CD4-positive, alpha-beta T cell treated with Interleukin-17A for 1 hour (primary cell): ENCODE results near the gene N4BP3.

Experiments
- DNase-seq: peaks from one replicate; pipeline ENCODE4 v3.0.0-alpha.2; 2020

Gene N4BP3

DNA sequence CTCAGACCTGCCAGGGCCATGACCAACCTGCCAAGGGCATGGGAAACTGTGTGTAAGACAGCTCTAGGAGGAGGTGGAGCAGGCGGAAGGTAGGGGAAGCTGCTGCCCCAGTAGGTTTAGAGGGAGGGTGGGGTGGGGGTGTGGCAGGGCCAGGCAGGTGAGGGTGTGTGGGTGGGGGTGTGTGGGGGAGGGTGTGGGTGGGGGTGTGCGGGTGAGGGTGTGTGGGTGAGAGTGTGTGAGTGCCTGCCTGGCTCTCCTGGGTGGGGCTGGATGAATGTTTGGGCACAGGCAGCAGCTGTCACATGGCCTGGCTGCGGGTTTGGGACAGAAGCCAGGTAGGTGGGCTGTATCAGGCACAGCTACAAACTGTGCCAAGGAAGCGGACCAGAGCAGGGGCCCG, 8.8 kb upstream of the N4BP3 start:
- no peak for DNase-seq

DNA sequence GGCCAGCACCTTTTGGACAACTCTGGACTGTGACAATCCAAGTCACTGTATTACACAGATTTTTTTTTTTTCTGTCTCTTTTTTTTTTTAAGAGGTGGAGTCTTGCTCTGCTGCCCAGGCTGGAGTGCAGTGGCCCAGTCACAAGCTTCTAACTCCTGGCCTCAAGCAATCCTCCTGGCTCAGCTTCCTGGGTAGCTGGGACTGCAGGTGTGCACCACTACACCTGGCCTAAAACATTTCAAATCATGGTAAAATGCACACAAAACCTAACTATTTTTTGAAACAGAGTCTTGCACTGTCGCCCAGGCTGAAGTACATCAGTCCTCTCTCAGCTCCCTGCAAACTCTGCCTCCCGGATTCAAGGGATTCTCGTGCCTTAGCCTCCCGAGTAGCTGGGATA, 7.2 kb upstream of the N4BP3 start:
- no peak for DNase-seq

- no peak for DNase-seq
Measured at GRCh38 chr5:178106556-178107239, 6.6 kb upstream of the N4BP3 start.

DNA sequence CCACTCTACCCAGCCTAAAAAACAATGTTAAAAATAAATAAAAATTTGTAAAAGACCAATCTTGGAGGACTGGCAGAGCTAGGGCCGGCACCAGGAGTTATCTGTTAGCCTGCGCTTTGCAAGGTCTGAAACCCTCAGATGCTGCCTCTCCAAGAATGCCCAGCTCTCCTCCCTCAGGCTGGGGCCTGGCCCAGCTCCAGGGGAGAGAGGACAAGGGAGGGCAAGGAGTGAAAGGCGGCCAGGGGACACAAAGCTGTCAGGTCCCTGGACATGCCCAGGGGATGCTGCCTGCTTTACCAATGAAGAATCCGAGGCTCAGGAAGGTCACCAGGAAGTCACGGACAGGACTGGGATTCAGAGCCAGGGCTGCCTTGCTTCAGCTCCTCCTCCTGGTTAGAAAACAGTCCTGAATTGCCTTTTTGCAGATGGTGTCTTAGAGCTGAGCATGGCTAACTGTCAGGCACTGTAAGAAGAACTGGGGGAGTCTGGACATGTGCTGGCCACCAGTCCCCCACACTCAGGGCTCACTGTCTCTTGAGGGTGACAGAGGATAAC, 5.5 kb upstream of the N4BP3 start:
- no peak for DNase-seq

DNA sequence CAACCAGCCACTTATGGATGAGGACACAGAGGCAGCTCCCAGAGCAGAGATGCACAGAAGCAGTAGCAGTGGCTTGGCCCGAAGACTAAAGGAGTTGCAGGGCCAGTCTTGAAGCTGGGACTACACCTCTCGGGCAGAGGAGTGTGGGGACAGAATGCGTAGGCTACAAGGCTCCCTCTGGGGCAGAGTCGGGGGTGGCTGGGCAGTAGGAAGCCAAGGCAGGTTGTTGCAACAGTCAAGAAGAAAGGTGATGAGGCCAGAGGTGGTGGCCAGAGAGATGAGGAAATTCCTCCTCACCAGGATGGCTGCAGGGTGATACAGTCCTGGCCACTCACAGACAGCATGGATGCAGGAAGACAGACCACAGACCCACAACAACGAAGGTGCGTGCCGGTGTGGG, 4.9 kb upstream of the N4BP3 start:
- DNase-seq: no peak

- no peak for DNase-seq
Measured at GRCh38 chr5:178108966-178109365, 4.4 kb upstream of the N4BP3 start.

DNA sequence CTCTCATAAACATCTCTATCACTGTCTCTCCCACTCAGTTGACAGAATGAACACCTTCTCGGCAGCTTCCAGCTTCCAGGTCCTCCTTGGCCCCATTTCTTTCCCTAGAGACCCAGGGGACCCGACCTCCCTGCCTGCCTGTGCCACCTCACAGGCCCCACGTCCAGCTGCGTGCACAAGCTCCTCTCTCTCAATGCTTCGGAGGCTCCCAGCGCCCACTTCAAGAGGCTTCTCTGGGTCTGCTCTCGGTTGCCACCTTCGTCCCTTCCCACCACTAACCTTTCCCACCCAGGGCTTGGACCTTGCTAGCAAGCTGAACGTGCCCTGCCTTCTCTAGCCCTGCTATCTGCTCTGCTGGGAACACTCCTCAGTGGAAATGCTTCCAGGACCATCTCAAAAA, 2.8 kb upstream of the N4BP3 start:
- DNase-seq: no peak

DNA sequence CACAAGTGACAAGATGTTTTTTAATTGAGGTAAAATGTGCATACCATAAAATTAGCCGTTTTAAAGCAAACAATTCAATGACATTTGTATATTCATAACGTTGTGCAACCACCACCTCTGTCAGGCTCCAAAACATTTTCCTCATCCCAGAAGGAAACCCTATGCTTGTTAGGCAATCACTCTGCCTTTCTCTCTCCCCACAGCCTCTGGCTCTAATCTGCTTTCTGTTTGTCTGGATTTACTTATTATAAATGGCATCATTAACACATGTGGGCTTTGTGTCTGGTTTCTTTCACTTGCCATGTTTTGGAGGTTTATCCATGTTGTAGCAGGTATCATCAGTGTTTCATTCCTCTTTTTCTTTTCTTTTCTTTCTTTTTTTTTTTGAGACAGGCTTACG, 1.4 kb upstream of the N4BP3 start:
- no peak for DNase-seq

DNA sequence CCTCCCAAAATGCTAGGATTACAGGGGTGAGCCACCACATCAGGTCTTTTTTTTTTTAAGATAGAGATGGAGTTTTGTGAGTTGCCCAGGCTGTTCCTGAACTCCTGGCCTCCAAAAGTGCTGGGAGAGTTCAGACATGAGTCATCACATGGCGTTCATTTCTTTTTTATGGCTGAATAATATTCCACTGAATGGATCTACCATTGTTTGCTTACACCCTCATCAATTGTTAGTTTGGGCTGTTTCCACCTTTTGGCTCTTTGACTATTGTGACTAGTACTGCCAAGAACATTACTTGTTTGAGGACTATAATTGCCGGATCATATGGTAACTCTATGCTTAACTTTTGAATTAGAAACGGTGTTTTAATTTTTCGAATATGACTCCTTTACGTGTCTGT, 787 bp upstream of the N4BP3 start:
- DNase-seq: no peak

DNA sequence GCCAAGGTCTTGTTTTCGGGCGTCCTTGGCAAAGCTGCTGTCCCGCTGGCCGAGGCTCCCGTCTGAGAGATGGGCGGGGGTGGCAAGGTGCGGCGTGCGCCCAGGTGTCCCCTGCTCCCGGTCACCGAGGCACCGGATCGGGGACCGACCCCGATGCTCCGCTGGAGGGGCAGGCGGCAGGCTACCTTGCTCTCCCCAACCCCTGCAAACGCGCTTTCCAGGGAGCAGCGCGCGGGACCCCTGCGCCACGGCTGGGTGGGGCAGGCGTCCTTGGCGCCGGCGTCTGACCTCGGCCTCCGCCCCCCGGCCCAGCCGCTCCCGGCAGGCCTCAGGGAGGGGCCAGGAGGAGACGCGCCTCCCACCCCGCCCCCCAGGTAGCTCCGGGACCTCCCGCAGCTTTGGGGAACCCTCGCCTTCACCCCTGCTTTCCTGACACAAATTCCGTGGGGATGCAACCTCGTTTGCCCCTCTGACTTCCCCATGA, 551 bp downstream of the N4BP3 start:
- no peak for DNase-seq

GRCh38 chr5:178114325-178115135, 1.2 kb downstream of the N4BP3 start:
- DNase-seq: peak; percentile 69

DNA sequence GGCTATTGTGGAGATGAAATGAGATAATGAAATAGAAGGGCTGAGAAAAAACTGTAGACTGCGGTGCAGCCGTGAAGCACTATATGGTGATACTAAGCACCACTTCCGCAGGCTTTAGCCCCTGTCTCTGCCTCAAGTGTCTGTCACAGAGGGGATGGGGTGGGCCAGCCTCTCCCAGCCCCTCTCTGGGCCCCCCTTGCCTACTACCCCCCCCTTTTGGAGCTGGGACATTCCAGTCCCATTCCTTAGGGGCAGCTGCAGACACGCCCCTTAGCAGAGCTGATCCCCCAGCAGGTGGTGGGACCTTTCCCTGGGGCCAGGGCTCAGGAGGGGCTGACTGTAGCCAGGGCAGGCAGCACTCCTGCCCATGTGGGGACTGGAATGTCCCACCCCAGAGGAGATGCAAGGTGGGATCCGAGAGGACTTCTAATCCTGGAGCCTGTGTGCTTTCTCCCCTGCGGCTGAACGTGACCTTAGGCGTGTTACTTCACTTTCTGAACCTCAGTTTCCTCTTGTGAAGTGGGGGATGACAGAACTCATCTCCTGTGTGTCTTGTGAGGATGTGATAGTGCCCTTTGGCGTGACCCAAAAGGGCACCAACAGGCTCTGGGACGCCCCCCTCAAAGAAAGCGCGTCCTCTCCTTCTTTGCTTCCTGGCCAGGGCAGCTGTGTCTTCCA, 1.9 kb downstream of the N4BP3 start:
- peak; percentile 50 for DNase-seq

- DNase-seq: no peak
Measured at GRCh38 chr5:178115814-178116142, 2.4 kb downstream of the N4BP3 start.

DNA sequence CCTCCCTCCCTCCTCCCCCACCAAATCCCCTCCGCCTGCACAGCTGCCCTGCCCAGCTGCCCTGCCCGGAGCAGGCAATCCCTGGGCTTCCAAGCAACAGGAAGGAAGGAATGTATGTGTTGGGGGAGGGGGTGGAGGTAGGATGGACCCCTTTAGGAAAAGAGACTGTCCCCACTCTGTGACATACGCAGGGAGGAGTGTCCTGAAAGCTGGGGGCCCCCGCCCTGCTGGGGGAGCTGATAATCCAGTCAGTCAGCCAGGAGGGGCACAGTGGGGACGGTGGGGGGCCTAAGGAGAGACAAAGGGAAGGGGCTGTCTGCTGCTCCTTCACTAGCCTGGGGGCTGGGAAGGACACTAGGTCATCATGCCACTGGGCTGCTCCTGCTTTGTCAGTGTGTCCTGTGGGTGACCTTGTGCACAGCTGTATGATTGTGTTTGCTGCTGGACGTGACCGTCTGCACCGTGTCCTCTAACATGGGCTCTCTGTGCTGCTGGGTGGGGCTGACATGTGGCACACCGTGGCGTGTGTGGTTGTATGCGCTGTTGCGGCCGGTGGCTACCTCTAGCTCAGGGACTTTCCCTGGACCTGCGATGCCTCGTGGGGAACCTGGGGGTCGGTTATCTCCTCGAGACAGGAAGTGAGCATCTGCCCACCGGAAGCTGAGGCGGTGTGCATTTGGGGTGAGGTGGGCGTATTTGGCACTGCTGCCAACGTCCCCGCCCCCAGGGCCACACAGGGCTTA, 3.0 kb downstream of the N4BP3 start:
- DNase-seq: peak; percentile 92

- no peak for DNase-seq
Measured at GRCh38 chr5:178117923-178118701, 4.8 kb downstream of the N4BP3 start.

DNA sequence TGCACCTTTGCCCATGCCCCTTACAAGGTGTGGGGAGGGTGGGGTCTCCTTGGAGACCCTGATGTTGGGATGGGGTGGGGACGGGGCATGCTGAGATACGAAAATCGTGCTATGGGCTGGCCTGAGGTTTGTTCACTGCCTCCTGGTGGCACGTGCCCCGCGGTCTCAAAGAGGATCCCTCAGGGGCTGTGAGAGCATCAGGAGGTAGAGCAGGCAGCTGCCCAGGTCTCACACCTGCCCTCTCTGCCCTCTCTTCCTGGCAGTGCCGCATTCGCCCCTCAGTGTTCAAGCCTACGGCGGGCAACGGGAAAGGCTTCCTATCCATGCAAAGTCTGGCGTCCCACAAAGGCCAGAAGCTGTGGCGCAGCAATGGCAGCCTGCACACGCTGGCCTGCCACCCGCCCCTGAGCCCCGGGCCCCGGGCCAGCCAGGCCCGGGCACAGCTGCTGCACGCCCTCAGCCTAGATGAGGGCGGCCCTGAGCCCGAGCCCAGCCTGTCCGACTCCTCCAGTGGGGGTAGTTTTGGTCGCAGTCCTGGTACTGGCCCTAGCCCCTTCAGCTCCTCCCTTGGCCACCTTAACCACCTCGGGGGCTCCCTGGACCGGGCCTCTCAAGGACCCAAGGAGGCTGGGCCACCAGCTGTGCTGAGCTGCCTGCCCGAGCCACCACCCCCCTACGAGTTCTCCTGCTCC, 6.7 kb downstream of the N4BP3 start:
- DNase-seq: no peak

DNA sequence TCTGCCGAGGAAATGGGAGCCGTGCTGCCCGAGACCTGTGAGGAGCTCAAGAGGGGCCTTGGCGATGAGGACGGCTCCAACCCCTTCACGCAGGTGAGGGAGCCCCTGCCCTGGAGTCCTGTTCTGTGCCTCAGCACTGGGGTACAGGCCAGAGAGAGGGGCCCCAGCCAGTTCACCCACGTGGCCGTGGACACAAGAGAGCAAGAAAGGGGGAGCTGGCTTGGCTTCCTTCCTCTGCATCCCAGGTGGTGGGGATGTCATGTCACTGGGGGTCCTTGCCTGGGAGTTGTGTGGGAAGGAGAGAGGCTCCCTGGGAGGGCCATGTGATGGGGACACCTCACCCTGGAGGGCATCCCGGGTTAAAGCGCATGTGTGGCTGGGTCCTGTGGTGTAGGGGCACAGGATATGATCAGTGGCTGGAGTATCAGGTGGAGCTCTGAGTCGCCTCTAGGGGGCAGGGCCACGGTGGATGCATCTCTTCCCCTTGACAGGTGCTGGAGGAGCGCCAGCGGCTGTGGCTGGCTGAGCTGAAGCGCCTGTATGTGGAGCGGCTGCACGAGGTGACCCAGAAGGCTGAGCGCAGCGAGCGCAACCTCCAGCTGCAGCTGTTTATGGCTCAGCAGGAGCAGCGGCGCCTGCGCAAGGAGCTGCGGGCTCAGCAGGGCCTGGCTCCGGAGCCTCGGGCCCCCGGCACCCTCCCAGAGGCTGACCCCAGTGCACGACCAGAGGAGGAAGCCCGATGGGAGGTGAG, 7.5 kb downstream of the N4BP3 start:
- DNase-seq: peak; percentile 86

- no peak for DNase-seq
Measured at GRCh38 chr5:178121391-178122276, 8.3 kb downstream of the N4BP3 start.

DNA sequence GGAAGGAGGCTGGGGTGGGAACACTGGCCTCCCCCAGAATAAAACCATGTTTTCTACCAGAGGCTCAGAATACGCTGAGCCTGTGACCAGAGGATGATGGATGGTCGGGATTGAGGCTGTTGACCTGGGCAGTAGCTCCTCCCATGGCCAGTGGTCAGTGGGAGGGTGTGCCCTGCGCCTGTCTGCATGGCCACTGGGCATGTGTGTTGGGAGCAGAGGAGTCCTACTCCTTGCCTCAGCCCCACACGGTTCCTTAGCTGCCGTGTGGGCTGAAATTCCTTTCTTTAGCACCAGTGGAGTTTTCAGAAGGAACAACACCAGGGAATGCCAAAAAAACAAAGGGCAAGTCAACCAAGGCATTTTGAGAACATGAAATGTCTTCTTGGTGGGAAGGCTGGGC, 9.0 kb downstream of the N4BP3 start:
- DNase-seq: no peak
